ENCODE data around the gene IFNA17. TPM values are rescaled to one million over a fixed set of nuclear protein-coding genes. Genes with fewer than 3 reads are reported as not detected.
"Not testable (repeated sequence)": the region's sequence is repeated elsewhere in the genome, so short reads cannot be mapped to it uniquely, and the experiment has no call there.

IFNA17 gene
- polyA plus RNA-seq, 4 donors: not detected

- not testable (repeated sequence) for DNase-seq (ENCODE audit: low read depth in 4 of 4, low spot score in 3 of 4)
Measured at GRCh38 chr9:21212160-21212559, 15.9 kb downstream of the IFNA17 start.

- DNase-seq (ENCODE audit: low read depth in 4 of 4, low spot score in 3 of 4): not testable (repeated sequence)
Measured at GRCh38 chr9:21210782-21211181, 17.2 kb downstream of the IFNA17 start.

GRCh38 chr9:21210311-21210710 is 17.7 kb downstream of the IFNA17 start:
- no peak for DNase-seq (ENCODE audit: low read depth in 4 of 4, low spot score in 3 of 4)

- DNase-seq (ENCODE audit: low read depth in 4 of 4, low spot score in 3 of 4): not testable (repeated sequence)
Measured at GRCh38 chr9:21207043-21207442, 21.0 kb downstream of the IFNA17 start, which contains the start of gene IFNA10. IFNA10 (minus strand) TSS chr9:21207143; CDS start chr9:21207097, 46 bp downstream.

- no peak for DNase-seq (ENCODE audit: low read depth in 4 of 4, low spot score in 3 of 4)
Measured at GRCh38 chr9:21205204-21205603, 22.8 kb downstream of the IFNA17 start.

GRCh38 chr9:21202105-21202504 is 25.9 kb downstream of the IFNA17 start, which contains the start of gene IFNA7:
IFNA7 (minus strand) TSS chr9:21202205; CDS start chr9:21202165, 40 bp downstream.
- DNase-seq (ENCODE audit: low read depth in 4 of 4, low spot score in 3 of 4): not testable (repeated sequence)

- not testable (repeated sequence) for DNase-seq (ENCODE audit: low read depth in 4 of 4, low spot score in 3 of 4)
Measured at GRCh38 chr9:21194867-21195776, 32.9 kb downstream of the IFNA17 start.

- DNase-seq (ENCODE audit: low read depth in 4 of 4, low spot score in 3 of 4): not testable (repeated sequence)
Measured at GRCh38 chr9:21187487-21187886, 40.5 kb downstream of the IFNA17 start, which contains the start of gene IFNA4. IFNA4 (minus strand) TSS chr9:21187587; CDS start chr9:21187531, 56 bp downstream.

GRCh38 chr9:21182810-21183736 is 44.9 kb downstream of the IFNA17 start:
- DNase-seq (ENCODE audit: low read depth in 4 of 4, low spot score in 3 of 4): not testable (repeated sequence)

Other genes starting within 250 kb of the IFNA17 start
- 1 to 10 TPM; 2.8 to 3.7 (median 3.4) TPM for gene HACD4, start 196.6 kb downstream of the IFNA17 start, polyA plus RNA-seq (ENCODE audit: insufficient read length in 4 of 4)
- gene IFNB1, start 150.3 kb downstream of the IFNA17 start, polyA plus RNA-seq (ENCODE audit: insufficient read length in 4 of 4): not detected
- gene IFNW1, start 86.4 kb downstream of the IFNA17 start, polyA plus RNA-seq (ENCODE audit: insufficient read length in 4 of 4): not detected
- gene IFNA21, start 61.6 kb downstream of the IFNA17 start, polyA plus RNA-seq (ENCODE audit: insufficient read length in 4 of 4): not detected
- gene IFNA4, start 40.6 kb downstream of the IFNA17 start, polyA plus RNA-seq (ENCODE audit: insufficient read length in 4 of 4): under 1 TPM in 1 of 4 donors, not detected in 3; 0.21 TPM
- gene IFNA7, start 26.0 kb downstream of the IFNA17 start, polyA plus RNA-seq (ENCODE audit: insufficient read length in 4 of 4): not detected
- gene IFNA10, start 21.1 kb downstream of the IFNA17 start, polyA plus RNA-seq (ENCODE audit: insufficient read length in 4 of 4): not detected
- not detected for gene IFNA16, start 10.9 kb downstream of the IFNA17 start, polyA plus RNA-seq (ENCODE audit: insufficient read length in 4 of 4)
- gene IFNA14, start 11.8 kb upstream of the IFNA17 start, polyA plus RNA-seq (ENCODE audit: insufficient read length in 4 of 4): not detected
- not detected for gene IFNA5, start 77.1 kb upstream of the IFNA17 start, polyA plus RNA-seq (ENCODE audit: insufficient read length in 4 of 4)
- 10 to 100 TPM; 46.5 to 59.0 (median 57.0) TPM for gene KLHL9, start 107.2 kb upstream of the IFNA17 start, polyA plus RNA-seq (ENCODE audit: insufficient read length in 4 of 4)
- gene IFNA6, start 122.7 kb upstream of the IFNA17 start, polyA plus RNA-seq (ENCODE audit: insufficient read length in 4 of 4): not detected
- gene IFNA13, start 139.8 kb upstream of the IFNA17 start, polyA plus RNA-seq (ENCODE audit: insufficient read length in 4 of 4): not detected
- not detected for gene IFNA2, start 157.2 kb upstream of the IFNA17 start, polyA plus RNA-seq (ENCODE audit: insufficient read length in 4 of 4)
- not detected for gene IFNA8, start 180.9 kb upstream of the IFNA17 start, polyA plus RNA-seq (ENCODE audit: insufficient read length in 4 of 4)
- gene IFNA1, start 212.2 kb upstream of the IFNA17 start, polyA plus RNA-seq (ENCODE audit: insufficient read length in 4 of 4): not detected